GM19043 (cell line): ENCODE measurements around the gene CFAP221.
A peak's percentile ranks its signal among the peaks of the same experiment; 100 is the strongest.

Source experiments
- ATAC-seq: cut with Tn5 transposase; IDR thresholded peaks from one replicate; pipeline ENCODE4 v1.9.1; 2021; ENCODE audit warnings: low read depth; ENCODE audit not compliant: unreplicated experiment

CFAP221 gene

DNA sequence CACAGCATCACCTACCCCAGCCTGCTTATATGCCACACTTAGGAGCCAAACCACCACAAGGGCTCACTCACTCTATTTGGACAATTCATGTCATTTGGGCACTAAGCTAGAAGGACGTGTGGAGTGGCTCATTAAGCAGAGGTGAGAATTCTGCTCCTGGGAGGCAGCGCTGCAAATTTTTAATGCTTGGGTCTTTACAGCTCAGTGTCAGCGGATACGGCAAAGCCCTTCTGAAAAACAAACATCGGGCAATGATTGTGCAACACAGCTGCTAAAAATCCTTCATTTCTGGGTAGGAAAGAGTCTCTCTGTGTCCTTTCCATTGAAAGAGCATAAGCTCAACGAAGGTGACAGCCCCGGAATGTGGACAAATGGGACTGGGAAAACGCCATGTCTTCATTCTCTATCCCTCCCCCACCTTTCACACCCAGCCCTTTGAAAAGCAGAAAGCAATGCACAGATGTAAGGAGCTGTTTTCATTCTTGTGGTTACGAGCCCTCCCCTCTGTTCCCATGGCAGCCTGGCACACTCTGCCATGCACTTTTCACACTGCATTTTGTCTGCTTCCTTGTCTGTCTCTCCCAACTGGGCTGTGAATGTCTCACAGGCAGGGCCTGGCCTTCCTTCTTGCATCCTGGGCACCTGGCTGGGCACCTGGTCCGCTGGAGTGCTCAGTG, 150.7 kb downstream of the CFAP221 start:
- no peak for ATAC-seq

DNA sequence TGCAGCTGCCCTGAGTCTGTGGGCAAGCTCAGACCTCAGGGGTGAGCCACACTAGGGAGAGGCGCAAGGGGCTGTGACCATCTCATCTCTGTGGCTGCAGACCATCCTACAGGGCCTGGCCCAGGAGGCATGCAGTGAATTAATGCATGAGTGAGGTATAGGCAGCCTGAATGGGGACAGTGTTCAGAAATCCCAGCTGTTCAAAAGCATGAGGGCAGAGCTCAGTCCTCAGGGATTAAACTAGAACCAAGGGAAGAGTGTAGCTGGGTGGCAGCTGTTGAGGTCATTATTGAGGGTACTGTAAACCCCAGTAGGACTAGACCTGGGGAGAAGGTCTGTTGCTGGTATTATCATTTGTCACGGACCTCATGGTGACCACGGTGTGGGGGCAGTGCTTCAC, 151.8 kb downstream of the CFAP221 start:
- no peak for ATAC-seq

DNA sequence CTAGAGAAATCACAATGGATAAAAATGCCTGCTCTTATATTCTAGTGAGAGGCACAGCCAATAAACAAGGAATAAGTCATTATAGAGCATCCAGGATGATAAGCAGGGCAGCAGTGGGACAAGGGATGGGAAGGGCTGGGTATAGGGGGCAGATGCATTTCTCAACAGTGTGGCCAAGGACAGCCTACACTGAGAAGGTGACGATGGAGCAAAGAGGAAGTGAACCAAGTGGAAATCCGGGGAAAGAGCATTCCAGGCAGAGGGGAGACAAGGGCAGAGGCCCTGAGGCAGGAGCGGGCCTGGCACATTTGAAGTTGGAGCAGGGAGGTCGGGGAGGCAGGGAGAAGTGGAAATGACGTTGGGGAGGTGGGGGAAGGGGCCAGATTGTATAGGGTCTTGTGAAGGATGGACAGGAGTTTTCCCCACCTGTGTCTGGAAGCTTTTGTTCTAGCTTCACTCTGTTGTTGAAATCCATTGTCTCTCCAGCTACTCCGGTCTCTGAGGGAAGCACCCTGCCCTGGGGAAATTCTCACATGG, 152.3 kb downstream of the CFAP221 start:
- no peak for ATAC-seq

GRCh38 chr2:119697290-119698020, 153.2 kb downstream of the CFAP221 start:
- peak; percentile 74 for ATAC-seq

DNA sequence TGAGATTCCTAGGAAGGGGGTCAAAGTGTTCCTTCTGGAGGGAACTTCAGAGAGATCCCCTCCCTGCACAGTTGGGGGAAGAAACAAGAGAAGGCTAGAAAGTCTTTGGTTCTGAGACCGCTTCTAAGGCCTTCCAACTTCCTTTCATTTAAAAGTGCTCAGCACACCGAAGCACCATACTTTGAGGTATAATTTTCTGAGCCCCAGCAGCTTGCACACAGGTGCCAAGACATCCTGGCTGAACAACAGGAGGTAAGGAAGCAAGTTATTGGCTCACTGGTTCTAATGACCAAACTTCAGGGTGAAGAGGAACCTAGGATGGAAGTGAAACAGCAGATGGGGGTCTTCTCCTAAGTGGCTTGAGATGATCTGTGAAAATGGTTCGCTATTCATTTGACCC, 154.0 kb downstream of the CFAP221 start:
- no peak for ATAC-seq

DNA sequence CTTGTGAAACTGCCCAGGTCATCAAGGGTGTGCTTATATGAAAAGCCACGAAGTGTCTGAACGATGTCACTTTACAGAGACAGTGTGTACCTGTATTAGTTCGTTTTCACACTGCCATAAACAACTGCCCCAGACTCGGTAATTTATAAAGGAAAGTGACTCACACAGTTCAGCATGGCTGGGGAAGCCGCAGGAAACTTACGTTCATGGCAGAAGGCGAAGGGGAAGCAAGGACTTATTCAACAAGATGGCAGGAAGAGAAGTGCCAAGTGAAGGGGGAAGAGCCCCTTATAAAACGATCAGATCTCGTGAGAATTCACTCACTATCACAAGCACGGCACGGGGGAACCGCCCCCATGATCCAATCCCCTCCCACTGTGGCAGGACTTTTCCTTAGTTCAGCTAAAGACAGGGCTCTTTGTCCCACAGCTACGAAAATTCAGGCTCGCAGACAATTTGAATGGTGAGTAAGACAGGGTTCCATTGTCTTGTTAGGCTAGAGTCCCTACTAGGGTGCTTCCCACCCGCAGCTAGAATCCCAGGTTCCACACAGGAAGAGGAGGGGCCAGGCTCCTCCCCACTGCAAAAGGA, 154.9 kb downstream of the CFAP221 start:
- ATAC-seq = no peak

- ATAC-seq = no peak
Observed at GRCh38 chr2:119700866-119701265, 156.6 kb downstream of the CFAP221 start.

GRCh38 chr2:119701352-119701751, 157.1 kb downstream of the CFAP221 start:
- ATAC-seq = no peak

DNA sequence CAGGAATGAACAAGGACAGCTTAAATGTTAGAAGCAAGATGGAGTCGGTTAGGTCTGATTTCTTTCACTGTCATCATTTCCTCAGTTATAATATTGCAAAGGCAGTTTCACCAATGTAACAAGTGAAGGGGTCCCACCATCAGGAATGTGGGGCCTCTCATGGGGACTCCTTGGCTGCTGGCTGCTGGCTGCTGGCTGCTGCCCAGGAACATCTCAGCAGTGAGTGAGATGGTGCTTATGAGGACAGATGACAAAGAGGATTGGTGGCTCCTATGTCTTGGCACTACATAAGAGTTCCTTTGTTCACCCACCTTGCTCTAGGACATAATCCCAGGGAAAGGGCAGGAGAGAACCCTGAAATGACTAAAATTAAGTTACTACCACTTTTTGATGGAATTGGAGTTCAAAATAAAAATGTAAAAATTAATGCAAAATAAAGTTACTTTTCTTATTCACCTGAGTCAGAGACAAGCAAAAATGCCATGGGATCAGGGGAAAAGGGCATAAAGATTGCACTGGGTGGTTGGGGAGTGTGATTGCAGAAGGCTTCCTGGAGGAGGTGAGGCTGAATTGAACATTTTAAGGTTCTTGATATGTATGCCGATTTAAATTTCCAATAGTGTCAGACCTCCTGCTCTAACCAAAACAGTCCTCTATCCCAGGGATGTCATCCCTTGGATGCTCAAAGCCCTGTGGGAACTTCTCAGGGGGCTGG, 158.1 kb downstream of the CFAP221 start:
- no peak for ATAC-seq

- peak; percentile 82 for ATAC-seq
Observed at GRCh38 chr2:119702918-119703401, 158.7 kb downstream of the CFAP221 start.

DNA sequence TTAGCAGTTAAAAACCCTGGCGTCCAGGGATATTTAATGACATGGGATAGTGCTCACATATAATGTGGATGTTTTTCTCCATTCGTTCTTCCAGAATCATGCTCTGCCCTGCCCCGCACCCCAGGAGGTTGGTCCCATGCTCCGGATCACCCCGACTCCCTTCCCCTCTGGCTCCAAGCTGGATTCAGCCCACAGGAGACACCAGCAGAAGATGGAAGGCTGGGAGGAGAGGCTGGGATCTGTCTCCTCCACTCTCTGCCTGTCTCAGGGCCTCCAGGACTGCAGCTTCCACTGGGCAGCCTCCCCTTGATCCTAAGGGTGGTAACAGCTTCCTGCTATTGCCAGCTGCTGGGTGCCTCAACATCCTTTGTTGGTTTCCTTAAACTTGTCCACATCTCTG, 159.3 kb downstream of the CFAP221 start:
- no peak for ATAC-seq

DNA sequence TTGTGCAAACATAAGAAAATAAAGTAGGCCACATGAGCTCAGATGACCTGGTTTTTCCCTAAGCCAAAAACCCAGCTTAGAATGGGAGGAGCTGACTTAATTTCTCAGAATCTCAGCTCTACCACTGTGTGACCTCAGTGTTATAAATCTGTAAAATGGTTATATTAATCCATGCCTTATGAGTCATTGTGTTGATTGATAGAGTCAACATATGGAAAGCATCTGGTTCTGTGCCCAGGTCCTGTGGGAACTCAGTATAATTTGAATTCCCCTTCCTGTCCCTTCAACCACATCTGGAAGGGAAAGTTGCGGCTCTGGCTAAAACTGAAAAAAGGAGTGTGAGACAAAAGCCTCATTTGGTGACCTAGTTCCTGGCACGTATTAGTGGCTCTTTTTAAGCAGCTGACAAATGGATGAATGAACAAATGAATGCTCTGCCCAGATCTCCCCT, 160.4 kb downstream of the CFAP221 start:
- ATAC-seq = no peak

- no peak for ATAC-seq
Observed at GRCh38 chr2:119706221-119706620, 162.0 kb downstream of the CFAP221 start.
